Activated T-helper 2 cell treated with anti-CD3 and anti-CD28 coated beads, Interferon-gamma antibody, Interleukin-2, Interleukin-4, amounts not matched to agents 10 μg/mL and 5 μg/mL and 100 μg/mL, durations not matched to agents 14 hours and 24 hours and 36 hours (primary cell): ENCODE data around the gene RHOF. TPM values are rescaled to one million over a fixed set of nuclear protein-coding genes. Genes with fewer than 3 reads are reported as not detected.
A peak's percentile ranks its signal among the peaks of the same experiment; 100 is the strongest.

Source experiments
- DNase-seq: peaks from one replicate; pipeline ENCODE4 v3.0.0; 2021; ENCODE audit warnings: low spot score
- H3K27ac Mint-ChIP-seq: one replicate; pipeline ENCODE4 v1.8.0; 2021; ENCODE audit warnings: mixed read lengths
- H3K27me3 Mint-ChIP-seq: one replicate; pipeline ENCODE4 v1.8.0; 2021; ENCODE audit warnings: low read depth, mixed read lengths
- H3K36me3 Mint-ChIP-seq: one replicate; pipeline ENCODE4 v1.8.0; 2021; ENCODE audit warnings: low read depth, mixed read lengths
- H3K4me1 Mint-ChIP-seq: one replicate; pipeline ENCODE4 v1.8.0; 2021; ENCODE audit warnings: low read depth, mixed read lengths
- H3K4me3 Mint-ChIP-seq: one replicate; pipeline ENCODE4 v1.8.0; 2021; ENCODE audit warnings: low read depth, mild to moderate bottlenecking, moderate library complexity, mixed read lengths
- H3K9me3 Mint-ChIP-seq: one replicate; pipeline ENCODE4 v1.8.0; 2021; ENCODE audit warnings: mixed read lengths
- intact Hi-C: fragments of 100-400 bp; cut with micrococcal nuclease; formaldehyde crosslinking; loops from one replicate; pipeline ENCODE4 v1.15.1; 2023
- total RNA-seq: library from RNA; stranded (reverse); gene quantifications from 2 replicates; pipeline ENCODE4 v1.2.3, GENCODE V29; 2022

RHOF gene
- total RNA-seq, 1 donor from 2014 or later: 115 TPM

GRCh38 chr12:121781484-121781997, 11.9 kb downstream of the RHOF start:
- Mint-ChIP-seq H3K36me3 (peaks cover 54% of the 10 kb centered on the region), H3K4me1 (peaks cover 36% of the 10 kb centered on the region), H3K27ac (peak overlapping the region; percentile 98), H3K4me3 (peak overlapping the region; percentile 74), H3K27me3 (no peaks in the 10 kb centered on the region), H3K9me3 (no peaks in the 10 kb centered on the region)
- intact Hi-C loops: loop anchor here (10.0 kb wide), 1 partner anchor 383 kb away; no protein-coding TSS in a partner anchor
- DNase-seq: no peak

- no peaks in the 10 kb centered on the region for H3K27me3 Mint-ChIP-seq
- peaks cover 50% of the 10 kb centered on the region for H3K36me3 Mint-ChIP-seq
- H3K9me3 Mint-ChIP-seq: no peaks in the 10 kb centered on the region
- no peak for DNase-seq
- peak overlapping the region; percentile 98 for H3K27ac Mint-ChIP-seq
- intact Hi-C loops: loop anchor here (10.0 kb wide), 1 partner anchor 384 kb away; no protein-coding TSS in a partner anchor
- no peak overlapping the region for H3K4me3 Mint-ChIP-seq
- H3K4me1 Mint-ChIP-seq: peaks cover 32% of the 10 kb centered on the region
Observed at GRCh38 chr12:121780429-121780828, 13.1 kb downstream of the RHOF start.

- Mint-ChIP-seq H3K4me3 (no peak overlapping the region), H3K27ac (no peak overlapping the region), H3K36me3 (peaks cover 42% of the 10 kb centered on the region), H3K9me3 (no peaks in the 10 kb centered on the region), H3K27me3 (no peaks in the 10 kb centered on the region), H3K4me1 (peaks cover 24% of the 10 kb centered on the region)
- intact Hi-C loops: loop anchor here (5.0 kb wide), 1 partner anchor 33 kb away; no protein-coding TSS in a partner anchor
- no peak for DNase-seq
Observed at GRCh38 chr12:121779422-121779895, 14.0 kb downstream of the RHOF start.

- no peak for DNase-seq
- peaks cover 37% of the 10 kb centered on the region for H3K36me3 Mint-ChIP-seq
Observed at GRCh38 chr12:121778567-121779421, 14.7 kb downstream of the RHOF start.

GRCh38 chr12:121776190-121777098, 17.0 kb downstream of the RHOF start:
- intact Hi-C loops: loop anchor here (1.0 to 5.0 kb wide), 2 partner anchors 18 to 36 kb away; no protein-coding TSS in a partner anchor
- Mint-ChIP-seq H3K4me3 (no peak overlapping the region), H3K27me3 (no peaks in the 10 kb centered on the region)

More at GRCh38 chr12:121778567-121779421, 14.7 kb downstream of the RHOF start:
- Mint-ChIP-seq H3K4me1 (peaks cover 18% of the 10 kb centered on the region), H3K27me3 (no peaks in the 10 kb centered on the region), H3K9me3 (no peaks in the 10 kb centered on the region), H3K4me3 (no peak overlapping the region), H3K27ac (peak overlapping the region; percentile 38)
- intact Hi-C loops: loop anchor here (5.0 kb wide), 1 partner anchor 34 kb away; no protein-coding TSS in a partner anchor

GRCh38 chr12:121775501-121775900, 18.0 kb downstream of the RHOF start:
- H3K27ac Mint-ChIP-seq: no peak overlapping the region
- peaks cover 17% of the 10 kb centered on the region for H3K36me3 Mint-ChIP-seq
- H3K9me3 Mint-ChIP-seq: no peaks in the 10 kb centered on the region
- H3K4me1 Mint-ChIP-seq: peaks cover 9% of the 10 kb centered on the region
- H3K27me3 Mint-ChIP-seq: no peaks in the 10 kb centered on the region
- DNase-seq: no peak
- no peak overlapping the region for H3K4me3 Mint-ChIP-seq
- intact Hi-C loops: loop anchor here (5.0 kb wide), 1 partner anchor 37 kb away; no protein-coding TSS in a partner anchor

More at GRCh38 chr12:121776190-121777098, 17.0 kb downstream of the RHOF start:
- H3K9me3 Mint-ChIP-seq: no peaks in the 10 kb centered on the region
- H3K4me1 Mint-ChIP-seq: peaks cover 10% of the 10 kb centered on the region
- H3K36me3 Mint-ChIP-seq: peaks cover 18% of the 10 kb centered on the region
- DNase-seq: peak; percentile 75
- H3K27ac Mint-ChIP-seq: no peak overlapping the region

GRCh38 chr12:121774968-121775474, 18.5 kb downstream of the RHOF start:
- Mint-ChIP-seq H3K27ac (no peak overlapping the region), H3K9me3 (no peaks in the 10 kb centered on the region), H3K4me3 (no peak overlapping the region), H3K27me3 (no peaks in the 10 kb centered on the region), H3K36me3 (peaks cover 13% of the 10 kb centered on the region), H3K4me1 (peaks cover 9% of the 10 kb centered on the region)
- intact Hi-C loops: loop anchor here (5.0 kb wide), 2 partner anchors 37 to 63 kb away; partner anchors contain the start of gene TMEM120B
- DNase-seq: no peak

GRCh38 chr12:121773011-121773777, 20.3 kb downstream of the RHOF start:
- H3K4me1 Mint-ChIP-seq: peaks cover 9% of the 10 kb centered on the region
- H3K27ac Mint-ChIP-seq: peak overlapping the region; percentile 71
- peak; percentile 74 for DNase-seq
- no peak overlapping the region for H3K4me3 Mint-ChIP-seq
- no peaks in the 10 kb centered on the region for H3K9me3 Mint-ChIP-seq
- intact Hi-C loops: loop anchor here (1.0 to 5.0 kb wide), 2 partner anchors 61 to 76 kb away; partner anchors contain the start of gene TMEM120B
- no peaks in the 10 kb centered on the region for H3K27me3 Mint-ChIP-seq
- H3K36me3 Mint-ChIP-seq: no peaks in the 10 kb centered on the region

- intact Hi-C loops: loop anchor here (5.0 kb wide), 1 partner anchor 59 kb away; the partner anchor contains the start of gene TMEM120B
- H3K4me1 Mint-ChIP-seq: peaks cover 9% of the 10 kb centered on the region
- DNase-seq: no peak
- no peak overlapping the region for H3K4me3 Mint-ChIP-seq
- no peaks in the 10 kb centered on the region for H3K27me3 Mint-ChIP-seq
- H3K36me3 Mint-ChIP-seq: no peaks in the 10 kb centered on the region
- H3K27ac Mint-ChIP-seq: no peak overlapping the region
- H3K9me3 Mint-ChIP-seq: no peaks in the 10 kb centered on the region
Observed at GRCh38 chr12:121770813-121771625, 22.5 kb downstream of the RHOF start.

GRCh38 chr12:121770388-121770787, 23.1 kb downstream of the RHOF start:
- no peak overlapping the region for H3K27ac Mint-ChIP-seq
- no peak overlapping the region for H3K4me3 Mint-ChIP-seq
- DNase-seq: no peak
- H3K36me3 Mint-ChIP-seq: no peaks in the 10 kb centered on the region
- intact Hi-C loops: loop anchor here (5.0 kb wide), 1 partner anchor 58 kb away; the partner anchor contains the start of gene TMEM120B
- no peaks in the 10 kb centered on the region for H3K9me3 Mint-ChIP-seq
- H3K4me1 Mint-ChIP-seq: peaks cover 9% of the 10 kb centered on the region
- H3K27me3 Mint-ChIP-seq: no peaks in the 10 kb centered on the region
